ENCODE measurements around the gene TRMT112.
"Not testable (repeated sequence)": the region's sequence is repeated elsewhere in the genome, so short reads cannot be mapped to it uniquely, and the experiment has no call there.

Gene TRMT112

DNA sequence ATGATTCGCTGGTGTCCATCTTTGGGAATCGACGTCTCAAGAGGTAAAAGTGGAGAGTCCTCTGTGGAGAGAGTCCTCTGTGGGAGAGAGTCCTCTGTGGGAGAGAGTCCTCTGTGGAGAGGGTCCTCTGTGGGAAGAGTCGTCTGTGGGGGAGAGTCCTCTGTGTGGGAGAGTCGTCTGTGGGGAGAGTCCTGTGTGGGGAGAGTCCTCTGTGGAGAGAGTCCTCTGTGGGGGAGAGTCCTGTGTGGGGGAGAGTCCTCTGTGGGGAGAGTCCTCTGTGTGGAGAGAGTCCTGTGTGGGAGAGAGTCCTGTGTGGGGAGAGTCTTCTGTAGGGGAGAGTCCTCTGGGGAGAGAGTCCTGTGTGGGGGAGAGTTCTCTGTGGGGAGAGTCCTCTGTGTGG lies 3.7 kb upstream of the TRMT112 start:
- Histone ChIP-seq H3K4me3 (ENCODE audit: low read depth in 1 of 5, low read length in 5 of 5) (no peak overlapping the region), H3K27ac (ENCODE audit: low read depth, low read length) (no peak overlapping the region), H3K9ac (ENCODE audit: low read length in 5 of 5) (no peak overlapping the region), H3K36me3 (ENCODE audit: control insufficient read depth in 5 of 5, insufficient read depth in 5 of 5, low read length in 5 of 5) (peaks cover 0 to 37% (median 27%) of the 10 kb centered on the region in 5 donors), H3K4me1 (ENCODE audit: control insufficient read depth in 5 of 5, insufficient read depth in 5 of 5, low read length in 5 of 5) (peaks cover 0 to 32% (median 21%) of the 10 kb centered on the region in 5 donors), H3K27me3 (ENCODE audit: control insufficient read depth in 5 of 5, insufficient read depth in 4 of 5, low read length in 5 of 5) (no peaks in the 10 kb centered on the region), H3K9me3 (ENCODE audit: control insufficient read depth in 5 of 5, low read length in 5 of 5) (no peaks in the 10 kb centered on the region)

DNA sequence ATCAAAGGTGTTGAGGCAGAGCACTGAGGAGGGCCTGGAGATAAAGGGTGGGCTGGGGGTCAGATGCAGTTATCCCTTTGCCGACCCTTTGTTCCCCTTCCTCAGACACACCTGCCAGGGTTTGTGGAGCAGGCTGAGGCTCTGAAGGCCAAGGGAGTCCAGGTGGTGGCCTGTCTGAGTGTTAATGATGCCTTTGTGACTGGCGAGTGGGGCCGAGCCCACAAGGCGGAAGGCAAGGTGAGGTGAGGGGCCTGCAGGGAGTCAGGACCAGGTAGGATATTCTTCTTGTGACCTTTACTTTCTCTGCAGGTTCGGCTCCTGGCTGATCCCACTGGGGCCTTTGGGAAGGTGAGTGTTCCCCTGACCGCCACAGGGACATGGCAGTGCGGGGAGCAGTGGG lies 3.2 kb upstream of the TRMT112 start:
- H3K27me3 ChIP-seq (ENCODE audit: control insufficient read depth in 5 of 5, insufficient read depth in 4 of 5, low read length in 5 of 5) = no peaks in the 10 kb centered on the region
- H3K4me3 ChIP-seq (ENCODE audit: low read depth in 1 of 5, low read length in 5 of 5) = no peak overlapping the region
- H3K9me3 ChIP-seq (ENCODE audit: control insufficient read depth in 5 of 5, low read length in 5 of 5) = no peaks in the 10 kb centered on the region
- no peak overlapping the region for H3K9ac ChIP-seq (ENCODE audit: low read length in 5 of 5)
- H3K4me1 ChIP-seq (ENCODE audit: control insufficient read depth in 5 of 5, insufficient read depth in 5 of 5, low read length in 5 of 5) = peaks cover 0 to 33% (median 21%) of the 10 kb centered on the region in 5 donors
- peaks cover 0 to 42% (median 29%) of the 10 kb centered on the region in 5 donors for H3K36me3 ChIP-seq (ENCODE audit: control insufficient read depth in 5 of 5, insufficient read depth in 5 of 5, low read length in 5 of 5)
- no peak overlapping the region for H3K27ac ChIP-seq (ENCODE audit: low read depth, low read length)

DNA sequence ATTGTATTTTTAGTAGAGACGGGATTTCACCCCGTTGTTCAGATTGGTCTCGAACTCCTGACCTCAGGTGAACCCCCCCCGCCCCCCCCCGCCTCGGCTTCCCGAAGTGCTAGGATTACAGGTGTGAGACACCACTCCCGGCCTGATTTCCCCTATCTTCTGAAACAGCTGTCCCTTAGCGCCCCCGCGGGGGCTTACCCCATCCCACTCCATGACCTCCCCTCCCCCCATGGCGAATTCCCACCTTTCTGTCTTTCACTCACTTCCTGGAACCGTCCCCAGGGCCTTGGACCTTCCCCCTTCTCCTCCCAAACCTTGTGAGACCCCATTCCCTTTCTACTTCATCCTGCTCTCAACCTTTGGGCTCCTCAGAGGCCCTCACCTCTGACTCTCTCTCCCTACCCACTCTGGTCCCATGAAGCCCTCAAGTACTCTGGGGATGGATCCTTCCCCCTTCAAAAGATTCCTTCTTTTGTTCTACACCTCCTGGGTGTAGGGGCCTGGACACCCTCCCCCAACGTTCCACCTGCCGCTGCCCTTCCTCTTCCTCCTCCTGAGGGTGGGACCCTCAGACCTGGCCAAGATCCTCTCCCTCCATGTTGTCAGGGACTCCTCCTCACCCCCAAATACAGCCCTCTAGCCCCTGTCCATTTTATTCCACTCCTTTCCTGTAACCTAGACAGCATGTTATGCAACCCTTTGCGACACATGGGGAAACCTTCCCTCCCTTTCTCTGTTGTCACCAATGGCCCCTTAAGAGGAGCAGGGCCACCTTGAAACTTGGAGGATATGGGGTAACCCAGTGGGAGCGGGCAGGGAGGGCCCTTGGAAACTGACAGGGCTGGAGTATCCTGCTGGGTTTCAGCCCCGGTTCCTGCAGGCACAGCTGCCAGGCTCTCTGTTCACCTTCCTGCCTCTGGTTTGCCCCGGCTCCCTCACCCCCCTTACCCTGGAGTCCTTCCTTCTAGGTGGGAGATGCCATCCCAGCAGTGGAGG lies 1.7 kb upstream of the TRMT112 start:
- Histone ChIP-seq H3K27me3 (ENCODE audit: control insufficient read depth in 5 of 5, insufficient read depth in 4 of 5, low read length in 5 of 5) (no peaks in the 10 kb centered on the region), H3K4me1 (ENCODE audit: control insufficient read depth in 5 of 5, insufficient read depth in 5 of 5, low read length in 5 of 5) (peaks cover 0 to 39% (median 26%) of the 10 kb centered on the region in 5 donors), H3K27ac (ENCODE audit: low read depth, low read length) (peak overlapping the region; percentile 99), H3K9ac (ENCODE audit: low read length in 5 of 5) (peak overlapping the region in 4 of 5 donors; percentile 38 to 94 (median 78)), H3K9me3 (ENCODE audit: control insufficient read depth in 5 of 5, low read length in 5 of 5) (no peaks in the 10 kb centered on the region), H3K36me3 (ENCODE audit: control insufficient read depth in 5 of 5, insufficient read depth in 5 of 5, low read length in 5 of 5) (peaks cover 0 to 57% (median 44%) of the 10 kb centered on the region in 5 donors), H3K4me3 (ENCODE audit: low read depth in 1 of 5, low read length in 5 of 5) (peak overlapping the region; percentile 74 to 91 (median 88))

DNA sequence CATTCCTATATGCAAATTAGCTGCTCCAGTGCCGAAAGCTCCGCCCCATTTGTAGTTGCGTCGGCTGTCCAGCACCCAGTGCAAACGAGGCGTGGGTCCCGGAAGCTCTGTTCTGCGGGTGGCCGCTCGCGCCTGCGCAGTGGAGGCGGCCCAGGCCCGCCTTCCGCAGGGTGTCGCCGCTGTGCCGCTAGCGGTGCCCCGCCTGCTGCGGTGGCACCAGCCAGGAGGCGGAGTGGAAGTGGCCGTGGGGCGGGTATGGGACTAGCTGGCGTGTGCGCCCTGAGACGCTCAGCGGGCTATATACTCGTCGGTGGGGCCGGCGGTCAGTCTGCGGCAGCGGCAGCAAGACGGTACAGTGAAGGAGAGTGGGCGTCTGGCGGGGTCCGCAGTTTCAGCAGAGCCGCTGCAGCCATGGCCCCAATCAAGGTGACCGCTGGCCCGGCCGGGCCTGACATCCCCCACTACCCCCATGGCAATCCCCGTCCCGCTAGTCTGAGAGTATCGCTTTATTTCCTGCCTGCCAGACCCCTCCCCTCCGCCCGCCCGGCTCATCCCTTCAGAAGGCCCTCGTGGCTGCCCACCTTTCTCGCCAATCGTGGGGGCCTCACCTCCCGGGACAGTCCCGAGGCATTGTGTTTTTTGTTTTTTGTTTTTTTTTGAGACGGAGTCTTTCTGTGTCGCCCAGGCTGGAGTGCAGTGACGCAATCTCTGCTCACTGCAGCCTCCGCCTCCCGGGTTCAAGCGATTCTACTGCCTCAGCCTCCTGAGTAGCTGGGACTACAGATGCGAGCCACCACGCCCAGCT lies 804 bp upstream of the TRMT112 start, which contains the start of gene PRDX5:
TSS of gene PRDX5 (plus strand) at position 161 of the 805 bp plus-strand sequence. CDS start at position 256, 95 bp downstream.
- Histone ChIP-seq H3K4me3 (ENCODE audit: low read depth in 1 of 5, low read length in 5 of 5) (peak within 1 kb of the TSS; percentile 86 to 91 (median 88)), H3K9me3 (ENCODE audit: control insufficient read depth in 5 of 5, low read length in 5 of 5) (no peaks in the 10 kb centered on the region), H3K27ac (ENCODE audit: low read depth, low read length) (peak within 1 kb of the TSS; percentile 99), H3K4me1 (ENCODE audit: control insufficient read depth in 5 of 5, insufficient read depth in 5 of 5, low read length in 5 of 5) (peaks cover 0 to 48% (median 31%) of the 10 kb centered on the region in 5 donors), H3K36me3 (ENCODE audit: control insufficient read depth in 5 of 5, insufficient read depth in 5 of 5, low read length in 5 of 5) (peaks cover 0 to 54% (median 42%) of the 10 kb centered on the region in 5 donors), H3K9ac (ENCODE audit: low read length in 5 of 5) (peak within 1 kb of the TSS; percentile 75 to 94 (median 88)), H3K27me3 (ENCODE audit: control insufficient read depth in 5 of 5, insufficient read depth in 4 of 5, low read length in 5 of 5) (no peaks in the 10 kb centered on the region)

DNA sequence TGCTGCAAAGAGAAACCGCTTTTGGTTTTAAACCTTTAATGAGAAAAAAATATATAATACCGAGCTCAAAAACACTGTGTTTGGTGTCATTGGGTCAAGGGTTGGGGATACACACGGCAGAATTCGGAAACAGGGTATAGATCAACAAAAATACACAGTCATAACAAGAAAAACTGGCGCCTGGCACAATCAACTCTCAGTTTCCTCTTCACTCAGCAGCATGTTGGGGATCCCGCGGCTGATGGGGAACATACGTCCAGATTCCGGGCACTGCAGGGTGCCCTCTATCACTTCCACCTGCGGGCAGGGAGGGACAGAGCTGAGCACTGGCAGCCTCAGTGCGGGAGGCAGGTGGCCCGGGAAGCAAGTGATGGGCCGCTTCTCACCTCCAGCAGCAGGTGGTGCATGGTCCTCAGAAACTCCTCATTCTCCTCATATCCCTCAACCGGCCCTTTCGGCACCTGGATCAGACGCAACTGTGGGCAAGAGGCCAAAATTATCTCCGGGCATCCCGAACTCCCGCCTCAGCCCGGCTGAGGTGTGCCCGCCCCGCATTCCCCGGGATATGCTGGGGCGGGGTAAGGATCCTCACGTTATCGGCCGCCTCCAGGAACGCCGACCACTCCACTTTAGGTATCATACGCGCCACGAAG lies 561 bp downstream of the TRMT112 start:
- Histone ChIP-seq H3K9ac (ENCODE audit: low read length in 5 of 5) (peak overlapping the region; percentile 68 to 94 (median 79)), H3K27me3 (ENCODE audit: control insufficient read depth in 5 of 5, insufficient read depth in 4 of 5, low read length in 5 of 5) (no peaks in the 10 kb centered on the region), H3K9me3 (ENCODE audit: control insufficient read depth in 5 of 5, low read length in 5 of 5) (no peaks in the 10 kb centered on the region), H3K36me3 (ENCODE audit: control insufficient read depth in 5 of 5, insufficient read depth in 5 of 5, low read length in 5 of 5) (peaks cover 0 to 40% (median 31%) of the 10 kb centered on the region in 5 donors), H3K4me1 (ENCODE audit: control insufficient read depth in 5 of 5, insufficient read depth in 5 of 5, low read length in 5 of 5) (peaks cover 0 to 55% (median 31%) of the 10 kb centered on the region in 5 donors), H3K4me3 (ENCODE audit: low read depth in 1 of 5, low read length in 5 of 5) (peak overlapping the region; percentile 86 to 91 (median 88)), H3K27ac (ENCODE audit: low read depth, low read length) (peak overlapping the region; percentile 99)

DNA sequence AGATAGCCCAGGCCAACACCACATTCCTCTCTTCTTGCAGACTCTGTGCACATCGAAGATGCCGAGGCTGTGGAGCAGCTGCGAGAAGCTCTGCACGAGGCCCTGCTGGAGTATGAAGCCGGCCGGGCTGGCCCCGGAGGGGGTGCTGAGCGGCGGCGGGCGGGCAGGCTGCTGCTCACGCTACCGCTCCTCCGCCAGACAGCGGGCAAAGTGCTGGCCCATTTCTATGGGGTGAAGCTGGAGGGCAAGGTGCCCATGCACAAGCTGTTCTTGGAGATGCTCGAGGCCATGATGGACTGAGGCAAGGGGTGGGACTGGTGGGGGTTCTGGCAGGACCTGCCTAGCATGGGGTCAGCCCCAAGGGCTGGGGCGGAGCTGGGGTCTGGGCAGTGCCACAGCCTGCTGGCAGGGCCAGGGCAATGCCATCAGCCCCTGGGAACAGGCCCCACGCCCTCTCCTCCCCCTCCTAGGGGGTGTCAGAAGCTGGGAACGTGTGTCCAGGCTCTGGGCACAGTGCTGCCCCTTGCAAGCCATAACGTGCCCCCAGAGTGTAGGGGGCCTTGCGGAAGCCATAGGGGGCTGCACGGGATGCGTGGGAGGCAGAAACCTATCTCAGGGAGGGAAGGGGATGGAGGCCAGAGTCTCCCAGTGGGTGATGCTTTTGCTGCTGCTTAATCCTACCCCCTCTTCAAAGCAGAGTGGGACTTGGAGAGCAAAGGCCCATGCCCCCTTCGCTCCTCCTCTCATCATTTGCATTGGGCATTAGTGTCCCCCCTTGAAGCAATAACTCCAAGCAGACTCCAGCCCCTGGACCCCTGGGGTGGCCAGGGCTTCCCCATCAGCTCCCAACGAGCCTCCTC lies 1.5 kb downstream of the TRMT112 start:
- H3K9ac ChIP-seq (ENCODE audit: low read length in 5 of 5); H3K27me3 ChIP-seq (ENCODE audit: control insufficient read depth in 5 of 5, insufficient read depth in 4 of 5, low read length in 5 of 5); H3K9me3 ChIP-seq (ENCODE audit: control insufficient read depth in 5 of 5, low read length in 5 of 5); H3K4me3 ChIP-seq (ENCODE audit: low read depth in 1 of 5, low read length in 5 of 5): not testable (repeated sequence)
- Histone ChIP-seq H3K4me1 (ENCODE audit: control insufficient read depth in 5 of 5, insufficient read depth in 5 of 5, low read length in 5 of 5) (peaks cover 0 to 55% (median 31%) of the 10 kb centered on the region in 5 donors), H3K36me3 (ENCODE audit: control insufficient read depth in 5 of 5, insufficient read depth in 5 of 5, low read length in 5 of 5) (peaks cover 0 to 31% (median 27%) of the 10 kb centered on the region in 5 donors), H3K27ac (ENCODE audit: low read depth, low read length) (peak overlapping the region; percentile 99)

DNA sequence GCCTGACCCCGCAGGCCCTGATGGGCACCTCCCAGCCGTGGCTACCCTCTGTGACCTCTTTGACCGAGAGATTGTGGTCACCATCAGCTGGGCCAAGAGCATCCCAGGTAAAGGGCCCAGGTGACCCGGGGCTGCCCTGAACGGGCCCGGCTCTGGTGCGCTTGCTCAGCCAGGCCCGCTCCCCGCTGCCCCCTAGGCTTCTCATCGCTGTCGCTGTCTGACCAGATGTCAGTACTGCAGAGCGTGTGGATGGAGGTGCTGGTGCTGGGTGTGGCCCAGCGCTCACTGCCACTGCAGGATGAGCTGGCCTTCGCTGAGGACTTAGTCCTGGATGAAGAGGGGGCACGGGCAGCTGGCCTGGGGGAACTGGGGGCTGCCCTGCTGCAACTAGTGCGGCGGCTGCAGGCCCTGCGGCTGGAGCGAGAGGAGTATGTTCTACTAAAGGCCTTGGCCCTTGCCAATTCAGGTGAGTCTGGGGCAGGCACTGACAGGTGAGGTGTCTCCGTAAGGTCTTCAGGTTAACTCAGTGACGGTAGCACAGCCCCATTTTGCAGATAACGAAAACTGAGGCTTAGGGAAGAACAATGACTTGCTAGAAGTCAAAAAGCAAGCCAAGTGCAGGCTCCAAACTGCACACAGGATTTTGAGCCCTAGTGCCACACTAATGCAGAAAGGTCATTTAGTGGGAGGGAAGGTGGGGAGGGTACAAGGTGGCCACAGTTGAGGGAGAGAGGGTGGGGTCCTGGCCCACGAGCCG lies 2.4 kb downstream of the TRMT112 start:
- no peak overlapping the region for H3K9ac ChIP-seq (ENCODE audit: low read length in 5 of 5)
- H3K4me1 ChIP-seq (ENCODE audit: control insufficient read depth in 5 of 5, insufficient read depth in 5 of 5, low read length in 5 of 5) = peaks cover 0 to 55% (median 31%) of the 10 kb centered on the region in 5 donors
- no peaks in the 10 kb centered on the region for H3K27me3 ChIP-seq (ENCODE audit: control insufficient read depth in 5 of 5, insufficient read depth in 4 of 5, low read length in 5 of 5)
- H3K4me3 ChIP-seq (ENCODE audit: low read depth in 1 of 5, low read length in 5 of 5) = no peak overlapping the region
- H3K36me3 ChIP-seq (ENCODE audit: control insufficient read depth in 5 of 5, insufficient read depth in 5 of 5, low read length in 5 of 5) = peaks cover 0 to 23% (median 21%) of the 10 kb centered on the region in 5 donors
- H3K9me3 ChIP-seq (ENCODE audit: control insufficient read depth in 5 of 5, low read length in 5 of 5) = no peaks in the 10 kb centered on the region
- H3K27ac ChIP-seq (ENCODE audit: low read depth, low read length) = peak overlapping the region; percentile 70

DNA sequence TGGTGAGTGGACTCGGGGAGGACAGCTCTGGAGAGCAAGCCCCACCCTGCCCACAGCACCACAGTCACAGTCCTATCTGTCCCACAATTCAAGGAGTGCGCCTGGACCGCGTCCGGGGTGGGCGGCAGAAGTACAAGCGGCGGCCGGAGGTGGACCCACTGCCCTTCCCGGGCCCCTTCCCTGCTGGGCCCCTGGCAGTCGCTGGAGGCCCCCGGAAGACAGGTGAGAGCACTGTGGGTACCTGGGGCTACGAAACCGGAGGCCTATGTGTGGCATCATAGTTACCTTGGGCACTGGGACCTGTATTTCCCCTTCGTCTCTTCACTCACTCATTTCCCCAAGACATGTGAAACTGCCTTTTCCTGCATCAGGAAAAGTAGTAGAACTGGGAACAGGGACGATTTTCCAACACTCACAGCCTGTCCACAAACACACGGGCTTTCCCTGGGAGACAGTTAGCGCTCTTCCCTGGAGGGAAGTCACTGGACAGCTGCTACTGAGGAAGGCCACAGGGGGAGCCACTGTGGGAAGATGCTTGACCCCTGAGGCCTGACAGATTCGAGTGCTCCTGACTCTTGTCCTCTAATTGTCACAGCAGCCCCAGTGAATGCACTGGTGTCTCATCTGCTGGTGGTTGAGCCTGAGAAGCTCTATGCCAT lies 3.1 kb downstream of the TRMT112 start:
- Histone ChIP-seq H3K36me3 (ENCODE audit: control insufficient read depth in 5 of 5, insufficient read depth in 5 of 5, low read length in 5 of 5) (peaks cover 0 to 23% (median 21%) of the 10 kb centered on the region in 5 donors), H3K27me3 (ENCODE audit: control insufficient read depth in 5 of 5, insufficient read depth in 4 of 5, low read length in 5 of 5) (no peaks in the 10 kb centered on the region), H3K4me3 (ENCODE audit: low read depth in 1 of 5, low read length in 5 of 5) (peak overlapping the region; percentile 4 to 49 (median 31)), H3K9ac (ENCODE audit: low read length in 5 of 5) (peak overlapping the region in 4 of 5 donors; percentile 56 to 71 (median 61)), H3K27ac (ENCODE audit: low read depth, low read length) (peak overlapping the region; percentile 70), H3K9me3 (ENCODE audit: control insufficient read depth in 5 of 5, low read length in 5 of 5) (no peaks in the 10 kb centered on the region), H3K4me1 (ENCODE audit: control insufficient read depth in 5 of 5, insufficient read depth in 5 of 5, low read length in 5 of 5) (peaks cover 0 to 51% (median 26%) of the 10 kb centered on the region in 5 donors)
